Measurements from ENCODE around the gene HMGCR.

HMGCR gene

DNA sequence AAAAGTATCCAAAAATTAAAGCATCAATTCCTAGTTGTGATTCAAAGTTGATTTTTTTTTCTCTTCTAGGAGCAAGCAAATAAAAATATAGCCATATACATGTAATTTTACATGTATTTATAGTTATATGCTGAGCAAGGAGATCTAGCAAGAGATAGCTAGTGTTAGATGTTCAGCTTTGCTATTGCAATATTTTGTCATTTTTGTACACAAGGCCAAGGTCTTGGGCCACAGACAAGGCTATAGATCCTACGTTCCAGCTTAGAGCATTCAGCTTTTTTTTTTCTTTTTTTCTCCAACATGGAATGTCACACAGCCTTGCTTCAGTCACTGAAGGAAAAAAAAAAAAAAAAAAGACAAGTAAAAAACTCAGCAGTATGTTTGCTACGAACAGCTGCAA is 36.8 kb downstream of the HMGCR start:
- no peak overlapping the region for H3K4me2 ChIP-seq (ENCODE audit: low read length)
- no peaks in the 10 kb centered on the region for H3K4me1 ChIP-seq (ENCODE audit: low read length)
- H3K9ac ChIP-seq (ENCODE audit: low read length): no peak overlapping the region
- H3K9me3 ChIP-seq (ENCODE audit: insufficient read depth, low read length): no peaks in the 10 kb centered on the region
- H4K20me1 ChIP-seq (ENCODE audit: insufficient read depth, low read length): no peaks in the 10 kb centered on the region
- no peaks in the 10 kb centered on the region for H3K79me2 ChIP-seq (ENCODE audit: low read length)
- no peaks in the 10 kb centered on the region for H3K27me3 ChIP-seq (ENCODE audit: low read depth, low read length)
- TF ChIP-seq, protein P1, sequence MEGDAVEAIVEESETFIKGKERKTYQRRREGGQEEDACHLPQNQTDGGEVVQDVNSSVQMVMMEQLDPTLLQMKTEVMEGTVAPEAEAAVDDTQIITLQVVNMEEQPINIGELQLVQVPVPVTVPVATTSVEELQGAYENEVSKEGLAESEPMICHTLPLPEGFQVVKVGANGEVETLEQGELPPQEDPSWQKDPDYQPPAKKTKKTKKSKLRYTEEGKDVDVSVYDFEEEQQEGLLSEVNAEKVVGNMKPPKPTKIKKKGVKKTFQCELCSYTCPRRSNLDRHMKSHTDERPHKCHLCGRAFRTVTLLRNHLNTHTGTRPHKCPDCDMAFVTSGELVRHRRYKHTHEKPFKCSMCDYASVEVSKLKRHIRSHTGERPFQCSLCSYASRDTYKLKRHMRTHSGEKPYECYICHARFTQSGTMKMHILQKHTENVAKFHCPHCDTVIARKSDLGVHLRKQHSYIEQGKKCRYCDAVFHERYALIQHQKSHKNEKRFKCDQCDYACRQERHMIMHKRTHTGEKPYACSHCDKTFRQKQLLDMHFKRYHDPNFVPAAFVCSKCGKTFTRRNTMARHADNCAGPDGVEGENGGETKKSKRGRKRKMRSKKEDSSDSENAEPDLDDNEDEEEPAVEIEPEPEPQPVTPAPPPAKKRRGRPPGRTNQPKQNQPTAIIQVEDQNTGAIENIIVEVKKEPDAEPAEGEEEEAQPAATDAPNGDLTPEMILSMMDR (IDR thresholded peaks at IDR 0.05; ENCODE audit: low read depth, low read length): no peak
- TF ChIP-seq EZH2phosphoT487 (IDR thresholded peaks at IDR 0.05; ENCODE audit: low read depth): no peak
- H3K27ac ChIP-seq (ENCODE audit: low read length): no peak overlapping the region
- no peak overlapping the region for H2AFZ ChIP-seq (ENCODE audit: low read depth, low read length)
- no peaks in the 10 kb centered on the region for H3K36me3 ChIP-seq (replicated peaks; ENCODE audit: low read depth, low read length)
- H3K4me3 ChIP-seq (ENCODE audit: low read length): no peak overlapping the region

DNA sequence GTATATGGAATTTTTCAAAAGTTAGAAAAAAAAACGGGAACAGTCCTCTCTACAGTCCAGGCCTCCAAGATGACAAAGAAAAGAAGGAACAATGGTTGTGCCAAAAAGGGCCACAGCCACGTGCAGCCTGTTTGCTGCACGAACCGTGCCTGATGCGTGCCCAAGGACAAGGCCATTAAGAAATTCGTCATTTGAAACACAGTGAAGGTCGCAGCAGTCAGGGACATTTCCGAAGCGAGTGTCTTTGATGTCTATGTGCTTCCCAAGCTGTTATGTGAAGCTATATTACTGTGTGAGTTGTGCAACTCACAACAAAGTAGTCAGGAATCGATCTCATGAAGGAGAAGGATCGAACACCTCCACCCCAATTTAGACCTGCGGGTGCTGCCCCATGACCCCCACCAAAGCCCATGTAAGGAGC is 37.4 kb downstream of the HMGCR start:
- Histone ChIP-seq H4K20me1 (ENCODE audit: insufficient read depth, low read length) (no peaks in the 10 kb centered on the region), H3K79me2 (ENCODE audit: low read length) (no peaks in the 10 kb centered on the region), H3K36me3 (replicated peaks; ENCODE audit: low read depth, low read length) (no peaks in the 10 kb centered on the region), H3K4me1 (ENCODE audit: low read length) (no peaks in the 10 kb centered on the region), H3K27me3 (ENCODE audit: low read depth, low read length) (no peaks in the 10 kb centered on the region), H3K27ac (ENCODE audit: low read length) (no peak overlapping the region), H3K9me3 (ENCODE audit: insufficient read depth, low read length) (no peaks in the 10 kb centered on the region), H2AFZ (ENCODE audit: low read depth, low read length) (no peak overlapping the region), H3K9ac (ENCODE audit: low read length) (no peak overlapping the region), H3K4me3 (ENCODE audit: low read length) (no peak overlapping the region), H3K4me2 (ENCODE audit: low read length) (no peak overlapping the region)
- no peak for TF ChIP-seq EZH2phosphoT487 (IDR thresholded peaks at IDR 0.05; ENCODE audit: low read depth)
- TF ChIP-seq, protein P1 (IDR thresholded peaks at IDR 0.05; ENCODE audit: low read depth, low read length): no peak

DNA sequence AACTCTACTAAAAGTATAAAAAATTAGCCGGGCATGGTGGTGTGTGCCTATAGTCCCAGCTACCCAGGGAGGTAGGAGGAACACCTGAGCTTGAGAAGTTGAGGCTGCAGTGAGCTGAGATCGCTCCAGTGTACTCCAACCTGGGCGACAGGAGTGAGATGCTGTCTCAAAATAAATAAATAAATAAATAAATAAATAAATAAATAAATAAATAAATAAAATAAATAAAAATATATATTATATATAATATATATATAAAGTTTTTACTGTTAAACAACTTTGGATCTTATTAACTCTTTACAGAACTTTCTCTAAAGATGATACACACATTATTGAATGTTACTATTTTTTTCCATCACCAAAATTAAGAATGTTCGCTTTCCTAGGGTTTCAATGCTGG is 38.4 kb downstream of the HMGCR start:
- H3K4me2 ChIP-seq (ENCODE audit: low read length): no peak overlapping the region
- H4K20me1 ChIP-seq (ENCODE audit: insufficient read depth, low read length): no peaks in the 10 kb centered on the region
- no peaks in the 10 kb centered on the region for H3K9me3 ChIP-seq (ENCODE audit: insufficient read depth, low read length)
- H3K27ac ChIP-seq (ENCODE audit: low read length): no peak overlapping the region
- no peak overlapping the region for H2AFZ ChIP-seq (ENCODE audit: low read depth, low read length)
- H3K79me2 ChIP-seq (ENCODE audit: low read length): no peaks in the 10 kb centered on the region
- no peaks in the 10 kb centered on the region for H3K36me3 ChIP-seq (replicated peaks; ENCODE audit: low read depth, low read length)
- H3K27me3 ChIP-seq (ENCODE audit: low read depth, low read length): no peaks in the 10 kb centered on the region
- H3K9ac ChIP-seq (ENCODE audit: low read length): no peak overlapping the region
- TF ChIP-seq, protein P1 (IDR thresholded peaks at IDR 0.05; ENCODE audit: low read depth, low read length): no peak
- TF ChIP-seq EZH2phosphoT487 (IDR thresholded peaks at IDR 0.05; ENCODE audit: low read depth): no peak
- no peaks in the 10 kb centered on the region for H3K4me1 ChIP-seq (ENCODE audit: low read length)
- H3K4me3 ChIP-seq (ENCODE audit: low read length): no peak overlapping the region

DNA sequence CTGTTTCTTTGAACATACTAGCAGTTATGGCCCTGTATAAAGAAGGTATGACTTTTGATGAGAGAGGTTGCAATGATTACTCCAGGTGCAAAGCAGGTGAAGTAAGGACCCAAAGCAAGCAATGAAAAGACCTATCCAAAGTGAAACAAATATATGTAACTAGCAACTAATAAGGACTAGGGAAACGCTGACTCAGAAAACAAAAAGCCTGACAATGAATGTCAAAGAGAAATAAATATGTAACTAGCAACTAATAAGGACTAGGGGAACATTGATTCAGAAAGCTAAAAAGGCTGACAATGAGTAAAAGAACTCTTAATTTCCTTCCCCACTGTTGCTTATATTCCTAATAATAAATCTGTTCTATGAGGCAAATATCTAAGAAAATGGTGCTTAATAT is 43.1 kb downstream of the HMGCR start:
- Histone ChIP-seq H3K9me3 (ENCODE audit: insufficient read depth, low read length) (no peaks in the 10 kb centered on the region), H3K4me1 (ENCODE audit: low read length) (no peaks in the 10 kb centered on the region), H3K27ac (ENCODE audit: low read length) (no peak overlapping the region), H3K79me2 (ENCODE audit: low read length) (no peaks in the 10 kb centered on the region), H3K27me3 (ENCODE audit: low read depth, low read length) (no peaks in the 10 kb centered on the region), H3K4me2 (ENCODE audit: low read length) (no peak overlapping the region), H3K9ac (ENCODE audit: low read length) (no peak overlapping the region), H2AFZ (ENCODE audit: low read depth, low read length) (no peak overlapping the region), H3K36me3 (replicated peaks; ENCODE audit: low read depth, low read length) (peaks cover 9% of the 10 kb centered on the region), H3K4me3 (ENCODE audit: low read length) (no peak overlapping the region), H4K20me1 (ENCODE audit: insufficient read depth, low read length) (no peaks in the 10 kb centered on the region)
- no peak for TF ChIP-seq EZH2phosphoT487 (IDR thresholded peaks at IDR 0.05; ENCODE audit: low read depth)
- TF ChIP-seq, protein P1 (IDR thresholded peaks at IDR 0.05; ENCODE audit: low read depth, low read length): no peak
